HG03354 (cell line): ENCODE data around the gene GUSB.
"Not testable (repeated sequence)": the region's sequence is repeated elsewhere in the genome, so short reads cannot be mapped to it uniquely, and the experiment has no call there.

Experiments used
- ATAC-seq: cut with Tn5 transposase; IDR thresholded peaks from one replicate; pipeline ENCODE4 v1.9.1; 2021; ENCODE audit warnings: mild to moderate bottlenecking; ENCODE audit not compliant: unreplicated experiment, poor library complexity, severe bottlenecking

Gene GUSB

DNA sequence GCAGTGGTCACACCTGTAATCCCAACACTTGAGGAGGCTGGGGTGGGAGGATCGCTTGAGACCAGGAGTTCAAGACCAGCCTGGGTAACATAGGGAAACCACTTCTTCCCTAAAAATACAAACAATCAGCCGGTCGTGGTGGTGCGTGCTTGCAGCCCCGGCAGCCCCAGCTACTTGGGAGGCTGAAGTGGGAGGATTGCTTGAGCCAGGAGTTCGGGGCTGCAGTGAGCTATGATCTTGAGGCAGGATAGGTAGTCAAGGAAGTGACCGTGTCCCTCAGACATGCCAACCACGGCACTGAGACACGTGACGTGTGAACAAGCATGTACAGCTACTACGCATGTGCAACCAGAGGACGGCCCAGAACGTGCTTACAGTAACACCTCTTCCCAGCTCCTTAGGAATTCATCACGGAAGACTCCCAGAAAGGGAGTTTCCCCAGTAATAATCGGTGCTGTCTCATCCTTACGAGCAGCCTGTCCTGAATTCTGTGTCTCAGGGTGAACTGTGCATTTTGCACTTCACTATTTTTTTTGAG, 5.3 kb downstream of the GUSB start:
- no peak for ATAC-seq

DNA sequence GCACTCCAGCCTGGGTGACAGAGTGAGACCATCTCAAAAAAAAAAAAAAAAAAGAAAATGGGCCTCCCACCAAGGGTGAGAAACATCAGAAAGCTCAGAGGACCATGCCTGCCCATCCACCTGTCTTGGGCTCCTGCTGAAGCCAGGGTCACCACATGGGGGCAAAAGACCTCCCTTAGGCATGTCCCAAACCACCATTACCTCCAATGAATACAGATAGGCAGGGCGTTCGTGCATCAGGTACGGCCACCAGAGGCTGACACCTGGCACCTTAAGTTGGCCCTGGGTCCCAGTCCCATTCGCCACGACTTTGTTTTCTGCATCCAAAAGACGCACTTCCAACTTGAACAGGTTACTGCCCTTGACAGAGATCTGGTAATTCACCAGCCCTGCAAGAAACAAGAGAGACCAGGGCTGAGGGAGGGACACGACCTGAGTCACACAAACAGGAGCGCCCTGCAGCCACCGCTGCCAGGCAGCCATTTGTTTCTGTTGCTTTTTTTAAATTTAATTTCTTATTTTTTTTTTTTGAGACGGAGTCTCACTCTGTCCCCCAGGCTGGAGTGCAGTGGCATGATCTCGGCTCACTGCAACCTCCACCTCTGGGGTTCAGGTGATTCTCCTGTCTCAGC, 6.1 kb downstream of the GUSB start:
- no peak for ATAC-seq

DNA sequence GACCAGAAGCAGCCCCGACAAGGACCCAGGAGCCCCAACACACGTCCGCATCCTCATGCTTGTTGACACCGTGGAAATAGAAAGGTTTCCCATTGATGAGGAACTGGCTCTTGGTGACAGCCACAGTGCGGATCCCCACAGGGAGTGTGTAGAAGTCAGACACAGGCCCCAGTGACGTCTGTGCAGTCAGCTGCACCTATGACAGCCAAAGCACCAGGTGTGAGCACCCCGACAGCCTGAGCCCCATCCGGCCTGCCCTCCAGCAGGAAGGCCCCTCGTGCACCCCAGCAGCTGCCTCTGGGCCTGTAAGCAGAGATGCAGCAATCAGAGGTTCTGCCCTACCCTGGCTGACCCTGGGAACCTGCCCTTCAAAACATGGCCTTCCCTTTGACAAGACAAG, 7.1 kb downstream of the GUSB start:
- ATAC-seq = no peak

DNA sequence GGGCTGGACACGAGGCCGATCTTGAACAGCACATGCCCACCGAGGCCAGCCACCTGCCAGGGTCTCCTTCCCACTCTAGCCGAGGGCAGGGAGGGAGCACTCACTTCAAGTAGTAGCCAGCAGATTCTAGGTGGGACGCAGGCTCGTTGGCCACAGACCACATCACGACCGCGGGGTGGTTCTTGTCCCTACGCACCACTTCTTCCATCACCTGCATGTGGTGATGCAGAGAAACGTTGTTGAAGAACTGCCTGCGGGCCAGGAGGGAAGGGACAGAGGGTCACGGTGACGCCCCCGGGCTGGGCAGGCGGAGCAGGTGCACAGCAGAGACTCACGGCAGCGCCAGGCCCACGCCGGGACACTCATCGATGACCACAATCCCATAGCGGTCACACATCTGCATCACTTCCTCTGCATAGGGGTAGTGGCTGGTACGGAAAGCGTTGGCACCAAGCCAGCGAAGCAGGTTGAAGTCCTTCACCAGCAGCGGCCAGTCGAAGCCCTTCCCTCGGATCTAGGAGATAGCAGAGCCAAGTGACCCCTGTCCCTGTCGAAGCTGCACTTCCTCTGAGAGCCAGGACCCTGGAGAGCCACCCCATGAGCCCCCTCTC, 7.7 kb downstream of the GUSB start:
- ATAC-seq = no peak

DNA sequence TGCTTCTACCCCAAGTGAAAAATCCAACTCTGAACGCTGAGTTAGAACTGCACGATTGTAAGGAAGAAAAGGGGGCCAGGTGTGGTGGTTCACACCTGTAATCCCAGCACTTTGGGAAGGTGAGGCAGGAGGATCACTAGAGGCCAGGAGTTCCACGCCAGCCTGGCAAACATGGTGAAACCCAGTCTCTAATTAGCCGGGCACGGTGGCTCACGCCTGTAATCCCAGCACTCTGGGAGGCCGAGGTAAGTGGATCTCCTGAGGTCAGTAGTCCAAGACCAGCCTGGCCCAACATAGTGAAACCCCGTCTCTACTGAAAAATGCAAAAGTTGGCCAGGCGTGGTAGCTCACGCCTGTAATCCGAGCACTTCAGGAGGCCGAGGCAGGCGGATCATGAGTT, 9.0 kb downstream of the GUSB start:
- no peak for ATAC-seq

DNA sequence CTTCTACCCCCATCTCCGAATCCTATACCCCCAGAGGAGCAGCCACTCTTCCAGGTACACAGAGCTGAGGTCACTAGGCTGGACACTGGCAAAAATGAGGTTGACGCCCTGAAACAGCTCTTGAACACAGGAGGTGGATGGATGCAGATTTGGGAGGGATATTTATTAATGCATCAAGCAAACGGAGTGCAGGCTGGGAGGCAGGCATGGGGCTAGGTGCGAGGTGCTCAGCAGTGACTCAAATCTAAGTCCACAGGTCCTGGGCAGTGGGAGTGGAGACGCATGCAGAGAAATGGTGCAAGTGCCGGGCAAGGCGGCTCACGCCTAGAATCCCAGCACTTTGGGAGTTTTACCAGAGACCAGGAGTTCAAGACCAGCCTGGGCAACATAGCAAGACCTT, 11.0 kb downstream of the GUSB start:
- ATAC-seq = no peak

DNA sequence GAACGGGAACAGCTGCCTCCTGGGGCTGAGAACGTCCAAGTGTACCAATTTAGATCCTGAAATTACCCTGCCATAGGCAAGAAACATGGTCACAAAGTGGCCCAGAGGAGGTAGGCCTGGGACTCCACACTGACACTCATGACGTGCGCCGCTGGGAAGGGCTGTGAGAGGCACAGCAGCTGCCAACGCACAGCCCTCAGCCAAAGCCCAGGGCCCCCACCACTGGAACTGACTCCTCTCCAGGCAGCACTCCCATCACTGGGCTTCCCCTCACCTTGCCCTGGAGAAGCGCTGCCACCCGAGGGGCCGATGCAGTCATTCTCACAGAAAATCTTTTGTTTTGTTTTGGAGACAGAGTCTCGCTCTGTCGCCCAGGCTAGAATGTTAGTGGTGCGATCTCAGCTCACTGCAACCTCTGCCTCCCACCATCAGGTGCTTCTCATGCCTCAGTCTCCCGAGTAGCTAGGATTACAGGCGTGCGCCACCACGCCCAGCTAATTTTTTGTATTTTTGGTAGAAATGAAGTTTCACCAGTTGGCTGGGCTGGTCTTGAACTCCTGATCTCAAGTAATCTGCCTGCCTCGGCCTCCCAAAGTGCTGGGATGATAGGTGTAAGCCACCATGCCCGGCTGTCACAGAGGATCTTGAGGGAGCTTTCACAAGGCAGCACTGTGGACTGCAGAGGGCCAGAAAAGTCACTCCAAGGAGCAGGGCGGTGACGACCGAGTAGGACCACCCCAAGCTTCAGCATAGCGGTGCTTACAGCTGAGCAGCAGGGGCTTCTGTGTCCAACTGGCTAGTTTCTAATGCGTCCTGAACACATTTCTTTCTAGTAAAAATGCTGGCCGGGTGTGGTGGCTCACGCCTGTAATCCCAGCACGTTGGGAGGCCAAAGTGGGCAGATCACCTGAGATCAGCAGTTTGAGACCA, 13.5 kb downstream of the GUSB start:
- ATAC-seq = no peak

DNA sequence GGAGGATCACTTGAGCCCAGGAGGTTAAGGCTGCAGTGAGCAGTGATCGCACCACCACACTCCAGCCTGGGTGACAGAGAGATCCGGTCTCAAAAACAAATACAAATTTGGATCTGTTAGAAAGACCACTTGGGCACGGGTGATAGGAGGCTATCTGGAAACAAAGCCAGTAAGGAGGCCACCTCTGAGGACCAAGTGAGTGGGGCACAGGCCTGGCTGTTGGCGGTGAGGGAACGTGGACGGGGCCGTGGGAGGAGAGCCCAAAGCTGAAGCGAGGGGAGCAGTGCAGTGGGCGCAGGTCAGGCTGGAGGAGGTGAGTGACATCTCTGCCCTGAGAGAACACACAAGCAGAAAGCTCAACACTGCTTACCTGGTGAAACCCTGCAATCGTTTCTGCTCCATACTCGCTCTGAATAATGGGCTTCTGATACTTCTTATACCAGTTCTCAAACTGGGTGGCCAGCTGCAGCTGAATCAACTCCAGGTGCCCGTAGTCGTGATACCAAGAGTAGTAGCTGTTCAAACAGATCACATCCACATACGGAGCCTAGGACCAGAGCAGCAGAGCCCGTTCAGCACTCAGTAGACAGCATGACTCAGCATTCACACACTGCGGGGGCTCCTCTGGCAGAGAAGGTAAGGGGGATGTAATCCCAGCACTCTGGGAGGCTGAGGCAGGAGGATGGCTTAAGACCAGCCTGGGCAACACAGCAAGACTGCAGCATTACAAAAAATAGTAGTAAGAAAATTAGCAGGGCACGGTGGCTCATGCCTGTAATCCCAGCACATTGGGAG, 14.5 kb downstream of the GUSB start:
- ATAC-seq = no peak

DNA sequence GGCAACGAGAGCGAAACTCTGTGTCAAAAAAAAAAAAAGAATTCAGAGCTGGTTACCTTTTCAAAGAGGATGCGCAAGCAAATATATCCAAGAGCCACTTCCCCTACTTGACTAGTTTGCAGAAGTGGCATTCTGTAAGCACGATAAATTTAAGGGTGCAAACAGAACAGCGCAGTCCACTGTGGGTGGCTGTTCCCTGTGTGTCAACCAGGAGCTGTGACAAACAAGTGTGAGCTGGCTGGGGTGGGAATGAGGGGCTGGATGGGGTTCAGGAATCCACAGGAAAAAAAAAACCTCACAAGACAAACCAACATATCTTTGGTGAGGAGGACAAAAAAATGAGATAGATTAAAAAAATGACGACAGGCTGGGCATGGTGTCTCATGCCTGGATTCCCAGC, 15.9 kb downstream of the GUSB start:
- ATAC-seq = no peak

DNA sequence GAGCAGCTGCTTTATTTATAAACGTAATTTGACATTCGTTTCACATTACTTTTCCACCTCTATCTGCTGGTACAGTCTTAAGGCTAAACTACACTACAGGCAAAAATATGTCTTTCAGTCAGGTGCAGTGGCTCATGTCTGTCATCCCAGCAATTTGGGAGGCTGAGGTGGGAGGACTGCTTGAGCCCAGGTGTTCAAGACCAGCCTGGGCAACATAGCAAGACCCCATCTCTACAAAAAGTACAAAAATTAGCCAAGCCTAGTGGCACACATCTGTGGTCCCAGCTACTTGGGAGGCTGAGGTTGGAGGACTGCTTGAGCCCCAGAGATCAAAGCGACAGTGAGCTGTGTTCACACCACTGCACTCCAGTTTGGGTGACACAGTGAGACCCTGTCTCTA, 17.3 kb downstream of the GUSB start:
- not testable (repeated sequence) for ATAC-seq

DNA sequence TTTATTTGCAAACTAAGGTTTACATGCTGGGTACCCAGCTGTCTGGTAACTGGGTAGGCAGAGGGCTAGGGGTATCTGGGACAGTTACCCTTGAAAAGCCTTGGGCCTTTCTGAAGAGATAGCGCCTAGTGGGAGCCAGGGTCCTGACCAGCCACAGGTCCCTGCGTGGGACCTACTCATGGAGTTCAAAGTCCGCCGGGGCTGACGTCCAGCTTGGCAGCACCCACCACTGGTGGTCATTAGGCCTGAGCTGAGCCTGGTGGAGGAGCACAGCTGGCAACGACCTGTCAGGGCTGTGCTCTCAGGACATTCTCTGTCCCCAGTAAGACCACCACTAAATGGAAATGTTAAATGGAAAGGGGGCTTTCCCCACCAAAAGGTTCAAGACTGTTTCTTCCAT, 20.0 kb downstream of the GUSB start:
- ATAC-seq = no peak

DNA sequence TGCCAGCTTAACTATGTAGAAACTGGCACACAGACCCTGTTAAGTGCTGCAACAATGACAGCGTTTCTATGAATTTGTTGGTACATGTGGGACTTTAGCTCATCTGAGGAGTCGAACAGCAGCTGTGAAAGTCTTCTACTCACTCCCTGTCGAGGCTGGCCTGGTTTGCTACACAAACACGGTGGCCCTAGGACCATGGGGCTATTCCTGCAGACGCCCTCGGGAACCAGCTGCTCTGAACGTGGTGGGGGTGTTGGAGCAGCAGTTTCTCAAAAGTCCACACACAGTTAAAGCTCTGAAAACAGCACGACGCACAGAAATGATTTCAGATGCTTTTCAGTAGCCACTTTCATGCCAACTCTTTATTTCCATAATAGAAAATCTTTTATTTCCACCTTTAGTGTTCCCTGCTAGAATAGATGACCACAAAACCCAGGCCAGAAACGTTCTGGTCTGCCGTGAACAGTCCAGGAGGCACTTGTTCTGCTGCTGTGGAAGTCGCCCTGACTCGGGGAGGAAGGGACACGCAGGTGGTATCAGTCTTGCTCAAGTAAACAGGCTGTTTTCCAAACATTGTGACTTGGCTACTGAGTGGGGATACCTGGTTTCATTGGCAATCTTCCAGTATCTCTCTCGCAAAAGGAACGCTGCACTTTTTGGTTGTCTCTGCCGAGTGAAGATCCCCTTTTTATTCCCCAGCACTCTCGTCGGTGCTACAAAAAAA, 21.5 kb downstream of the GUSB start:
- ATAC-seq = no peak

DNA sequence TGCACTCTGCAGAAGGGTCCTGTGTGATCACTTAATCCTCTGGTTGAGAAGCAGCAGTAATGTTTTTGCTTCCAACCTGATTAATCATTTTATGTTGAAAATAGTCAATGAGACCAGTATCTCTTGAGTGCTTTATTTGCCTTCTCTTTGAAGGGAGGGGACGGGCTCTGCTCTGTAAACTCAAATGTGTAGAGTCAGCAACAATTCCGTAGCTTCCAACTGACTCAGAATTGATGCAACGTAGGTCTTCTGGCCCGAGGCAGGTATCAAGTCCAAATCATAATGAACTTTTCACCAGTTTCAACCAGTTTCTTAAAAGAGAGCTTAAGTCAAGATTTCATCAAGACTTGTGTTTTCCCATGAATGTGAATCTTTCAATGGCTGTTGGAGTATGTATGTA, 26.3 kb downstream of the GUSB start:
- ATAC-seq = no peak

DNA sequence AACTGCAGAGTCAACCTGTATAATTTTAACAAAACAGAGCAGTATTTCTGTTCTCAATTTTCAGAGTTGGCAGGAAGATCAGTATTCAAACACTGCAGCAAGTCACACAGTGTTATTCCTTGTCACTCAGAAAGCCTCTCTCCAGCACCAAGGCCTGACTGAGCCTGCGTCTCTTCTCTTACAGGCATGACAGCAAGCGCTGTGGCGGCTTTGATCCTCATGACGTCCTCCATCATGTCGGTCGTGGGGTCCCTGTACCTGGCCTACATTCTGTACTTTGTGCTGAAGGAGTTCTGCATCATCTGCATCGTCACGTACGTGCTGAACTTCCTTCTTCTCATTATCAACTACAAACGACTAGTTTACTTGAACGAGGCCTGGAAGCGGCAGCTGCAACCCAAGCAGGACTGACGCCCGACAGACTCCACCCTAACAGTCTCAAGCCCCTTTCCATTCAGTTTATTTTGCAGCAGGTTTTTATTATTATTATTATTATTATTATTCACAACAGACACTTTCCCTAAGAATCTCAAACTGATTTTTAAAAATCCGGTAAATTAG, 28.0 kb downstream of the GUSB start:
- ATAC-seq = no peak

DNA sequence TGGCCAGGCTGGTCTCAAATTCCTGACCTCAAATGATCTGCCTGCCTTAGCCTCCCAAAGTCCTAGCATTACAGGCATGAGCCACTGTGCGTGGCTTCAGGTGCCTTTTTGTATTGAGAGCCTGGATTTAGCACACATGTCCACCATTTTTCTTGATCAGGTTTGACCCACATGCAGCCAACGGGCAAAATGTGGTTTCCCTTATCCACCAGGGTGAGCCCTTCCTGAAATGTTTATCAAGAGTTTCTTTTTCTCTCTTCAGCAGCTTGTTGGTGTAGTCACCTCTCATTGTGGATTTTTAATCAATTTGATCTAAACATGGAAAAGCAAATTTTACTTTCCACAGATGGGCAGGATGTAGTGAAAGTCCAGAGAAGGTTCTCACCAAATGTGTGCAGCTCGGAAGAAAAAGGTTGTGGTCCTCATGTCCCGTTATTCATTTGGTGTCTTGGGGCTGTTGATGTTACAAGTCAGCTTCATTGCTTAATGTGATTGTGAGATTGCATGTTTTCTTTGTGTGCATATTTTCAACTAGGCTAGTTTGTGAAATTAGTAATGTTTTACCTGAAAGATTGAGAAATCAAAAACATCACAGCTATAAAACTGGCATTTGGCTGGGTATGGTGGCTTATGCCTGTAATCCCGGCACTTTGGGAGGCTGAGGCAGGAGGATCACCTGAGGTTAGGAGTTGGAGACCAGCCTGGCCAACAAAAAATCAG, 28.9 kb downstream of the GUSB start:
- ATAC-seq = no peak

DNA sequence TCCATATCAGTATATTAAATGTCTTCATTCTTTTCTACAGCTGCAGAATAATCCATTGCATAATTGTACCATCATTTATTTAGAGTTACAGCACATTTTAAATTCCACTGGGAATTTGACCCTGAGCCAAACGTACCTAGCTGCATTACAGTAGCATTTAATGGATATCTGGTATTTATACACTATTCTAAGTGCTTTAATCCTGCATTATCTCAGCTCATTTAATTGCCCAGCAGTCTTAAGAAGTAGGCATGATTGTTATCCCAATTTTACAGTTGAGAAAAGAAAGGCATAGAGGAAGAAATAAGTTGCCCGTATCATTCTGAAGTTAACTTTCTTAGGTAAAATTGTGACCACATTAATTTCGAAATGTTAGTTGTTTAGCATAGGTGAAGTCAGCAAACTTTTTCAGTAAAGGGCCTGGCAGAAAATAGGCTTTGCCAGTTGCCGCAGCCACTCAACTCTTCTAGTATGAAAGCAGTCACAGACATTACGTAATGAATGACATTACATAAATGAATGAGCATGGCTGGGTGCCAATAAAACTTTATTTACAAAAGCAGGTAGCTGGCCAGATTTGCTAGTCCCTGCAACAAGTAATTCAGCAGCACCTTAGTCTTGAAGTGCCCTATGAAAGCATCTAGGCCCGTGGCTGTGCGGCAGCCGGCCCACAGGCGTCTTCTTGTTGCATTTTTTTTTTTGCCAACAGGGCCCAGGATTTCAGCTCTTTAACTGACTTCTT, 30.0 kb downstream of the GUSB start:
- ATAC-seq = no peak

DNA sequence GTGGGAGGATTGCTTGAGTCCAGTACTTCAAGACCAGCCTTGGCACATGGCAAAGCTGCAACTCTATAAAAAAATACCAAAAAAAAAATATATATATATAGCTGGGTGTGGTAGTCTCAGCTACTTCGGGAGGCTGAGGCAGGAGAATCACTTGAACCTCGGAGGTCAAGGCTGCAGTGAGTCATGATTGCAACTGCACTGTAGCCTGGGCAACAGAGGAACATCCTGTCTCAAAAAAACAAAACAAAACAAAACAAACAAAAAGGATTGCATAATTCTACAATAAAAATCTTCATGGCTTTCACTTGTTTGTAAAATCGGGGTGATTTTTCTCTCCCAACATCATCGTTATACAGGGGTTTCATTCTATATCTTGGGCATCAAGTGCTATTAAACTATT, 35.1 kb downstream of the GUSB start:
- ATAC-seq = no peak

DNA sequence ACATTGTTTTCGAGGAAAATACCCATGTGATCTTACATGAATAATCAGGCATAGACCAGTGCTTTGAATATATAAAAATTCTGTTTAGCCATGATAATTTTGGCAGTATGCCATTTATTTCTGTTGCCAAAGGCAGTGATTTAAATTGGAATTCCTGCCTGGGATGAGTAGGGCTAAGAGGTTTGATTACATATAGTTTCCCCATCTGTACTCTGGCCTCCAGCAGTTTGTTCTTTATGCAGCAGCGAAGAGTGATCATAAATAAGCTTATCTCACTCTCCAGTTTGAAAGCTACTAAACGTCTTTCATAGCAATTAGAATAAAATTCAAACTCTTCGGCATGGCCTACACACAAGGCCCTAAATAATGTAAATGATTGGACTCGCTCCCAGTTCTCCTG, 36.2 kb downstream of the GUSB start:
- ATAC-seq = not testable (repeated sequence)
